GM12878 (cell line): ENCODE data around the gene UQCR11.

Experiments
- CBX3 ChIP-seq: fragments of 200-600 bp; sonication (generic); IDR thresholded peaks from 2 replicates; pipeline ENCODE4 v1.6.1; 2016; ENCODE audit warnings: low read depth, borderline replicate concordance
- CEBPB ChIP-seq, 2 experiments: fragments of 150-350 bp in 1 of 2; IDR thresholded peaks; 2 replicates each; pipeline ENCODE4 v1.6.1; 2012 to 2014; ENCODE audit warnings: low read depth in 2 of 2, low read length in 2 of 2, borderline replicate concordance in 1 of 2, inconsistent platforms in 1 of 2
- CTCF ChIP-seq, 3 experiments: IDR thresholded peaks in 2 of 3; conservative IDR thresholded peaks in 1 of 3; 2 replicates each; pipeline ENCODE4 v1.5.1; 2011; ENCODE audit warnings: low read depth in 3 of 3, low read length in 3 of 3, mild to moderate bottlenecking in 3 of 3, control low read depth in 2 of 3, moderate library complexity in 2 of 3, inconsistent platforms in 1 of 3, mixed read lengths in 1 of 3; ENCODE audit not compliant: control insufficient read depth in 2 of 3, insufficient read depth in 1 of 3; ENCODE audit errors: extremely low read depth in 1 of 3
- FOXK2 ChIP-seq: fragments of 450-650 bp; IDR thresholded peaks from 2 replicates; pipeline ENCODE4 v1.6.1; 2017; ENCODE audit warnings: mild to moderate bottlenecking, moderate library complexity
- GABPA ChIP-seq: IDR thresholded peaks from 2 replicates; pipeline ENCODE4 v1.6.1; 2014; ENCODE audit warnings: antibody characterized with exemption, low read depth, mild to moderate bottlenecking, inconsistent platforms
- POLR2A ChIP-seq: IDR thresholded peaks from 2 replicates; pipeline ENCODE4 v1.6.1; 2011; ENCODE audit warnings: low read depth, mild to moderate bottlenecking, low read length
- REST ChIP-seq: IDR thresholded peaks from 2 replicates; pipeline ENCODE4 v1.6.1; 2012; ENCODE audit warnings: mild to moderate bottlenecking, low read depth, low read length
- SREBF1 ChIP-seq: IDR thresholded peaks from 2 replicates; pipeline ENCODE4 v1.6.1; 2012; ENCODE audit warnings: mild to moderate bottlenecking, low read length
- YY1 ChIP-seq: IDR thresholded peaks from 2 replicates; pipeline ENCODE4 v1.6.1; 2011; ENCODE audit warnings: low read depth, mild to moderate bottlenecking, low read length
- ZNF687 ChIP-seq: fragments of 450-650 bp; IDR thresholded peaks from 2 replicates; pipeline ENCODE4 v1.6.1; 2017; ENCODE audit warnings: mild to moderate bottlenecking, moderate library complexity

- TF ChIP-seq ZNF687 (no peak), SREBF1 (no peak), CTCF (IDR thresholded peaks at IDR 0.05 in 2 of 3, conservative IDR thresholded peaks at IDR 0.05 in 1 of 3; ENCODE audit: control insufficient read depth in 2 of 3, extremely low read depth in 1 of 3, insufficient read depth in 1 of 3, low read depth in 3 of 3, low read length in 3 of 3) (no peak), REST (no peak), POLR2A (no peak), FOXK2 (no peak), CBX3 (no peak), CEBPB (IDR thresholded peaks at IDR 0.05; ENCODE audit: borderline replicate concordance in 1 of 2, low read depth in 2 of 2, low read length in 2 of 2) (no peak), YY1 (no peak), GABPA (no peak)
These were observed 32.5 kb downstream of the UQCR11 start for GRCh38 chr19:1572795-1573194.
